OCI-LY7 (cell line): ENCODE measurements around the gene SLC5A10. TPM values are rescaled to one million over a fixed set of nuclear protein-coding genes. Genes with fewer than 3 reads are reported as not detected.

ENCODE experiments used
- BruUV-seq: library from RNA; stranded (reverse); fragments of 400-500 nt; replicated peaks from 2 replicates; lab custom pipeline; 2021; lab: Mats Ljungman, UMichigan
- CTCF ChIA-PET: fragments of 300-600 bp; sonication (Branson Sonifier 250); formaldehyde crosslinking; loops from one replicate; lab custom pipeline; 2022; ENCODE audit warnings: antibody characterized with exemption; ENCODE audit not compliant: unreplicated experiment; lab: Charles Lee
- POLR2A ChIA-PET: fragments of 300-600 bp; sonication (Branson Sonifier 250); formaldehyde crosslinking; loops from one replicate; lab custom pipeline; 2022; ENCODE audit warnings: antibody characterized with exemption; lab: Charles Lee
- DNase-seq: peaks from one replicate; pipeline ENCODE4 v3.0.0-alpha.2; 2015; ENCODE audit warnings: low spot score
- H2AFZ ChIP-seq: fragments of 200-600 bp; sonication (generic), shearing (Covaris generic); 2 replicates; pipeline ENCODE4 v1.6.1; 2014; ENCODE audit warnings: mild to moderate bottlenecking, antibody characterized with exemption, low read length, moderate library complexity
- H3K27ac ChIP-seq: fragments of 200-600 bp; sonication (generic); 2 replicates; pipeline ENCODE4 v1.5.1; 2014; ENCODE audit warnings: mixed run types, low read depth, mild to moderate bottlenecking, moderate library complexity, low read length, inconsistent platforms; ENCODE audit not compliant: poor library complexity, severe bottlenecking
- H3K36me3 ChIP-seq: fragments of 200-600 bp; sonication (generic); 2 replicates; pipeline ENCODE4 v1.6.1; 2014; ENCODE audit warnings: mild to moderate bottlenecking, antibody characterized with exemption, low read length, moderate library complexity, mixed read lengths; ENCODE audit not compliant: insufficient read depth
- H3K4me1 ChIP-seq: fragments of 200-600 bp; sonication (generic); 2 replicates; pipeline ENCODE4 v1.5.1; 2014; ENCODE audit warnings: mild to moderate bottlenecking, low read length; ENCODE audit not compliant: insufficient read depth, poor library complexity, severe bottlenecking
- H3K4me2 ChIP-seq: fragments of 200-600 bp; sonication (generic); 2 replicates; pipeline ENCODE4 v1.6.1; 2014; ENCODE audit warnings: mild to moderate bottlenecking, low read length
- H3K4me3 ChIP-seq: fragments of 200-600 bp; sonication (generic); 2 replicates; pipeline ENCODE4 v1.5.1; 2014; ENCODE audit warnings: mild to moderate bottlenecking, low read depth, low read length; ENCODE audit not compliant: poor library complexity, severe bottlenecking
- H3K79me2 ChIP-seq: fragments of 200-600 bp; sonication (generic); 2 replicates; pipeline ENCODE4 v1.6.1; 2016; ENCODE audit warnings: low read depth, mild to moderate bottlenecking, low read length, moderate library complexity, mixed read lengths; ENCODE audit not compliant: insufficient read depth
- H3K9me2 ChIP-seq: fragments of 200-600 bp; sonication (generic); 2 replicates; pipeline ENCODE4 v1.6.1; 2016; ENCODE audit warnings: mild to moderate bottlenecking, low read length, mixed read lengths; ENCODE audit not compliant: insufficient read depth
- H3K9me3 ChIP-seq: fragments of 200-600 bp; sonication (generic); 2 replicates; pipeline ENCODE4 v1.6.1; 2014; ENCODE audit warnings: mild to moderate bottlenecking, mixed run types, low read length, mixed read lengths
- H4K20me1 ChIP-seq: fragments of 200-600 bp; sonication (generic); 2 replicates; pipeline ENCODE4 v1.6.1; 2014; ENCODE audit warnings: mild to moderate bottlenecking, antibody characterized with exemption, low read length, moderate library complexity, mixed read lengths; ENCODE audit not compliant: insufficient read depth
- CTCF ChIP-seq: fragments of 200-600 bp; sonication (generic); conservative IDR thresholded peaks from 2 replicates; pipeline ENCODE4 v1.5.1; 2014; ENCODE audit warnings: mild to moderate bottlenecking, antibody characterized with exemption, low read length, moderate library complexity, mixed read lengths
- EZH2phosphoT487 ChIP-seq: fragments of 200-600 bp; sonication (generic); IDR thresholded peaks from 2 replicates; pipeline ENCODE4 v1.6.1; 2018; ENCODE audit warnings: low read depth, borderline replicate concordance, mild to moderate bottlenecking, mixed run types, antibody characterized with exemption, low read length, moderate library complexity, mixed read lengths
- intact Hi-C: fragments of 100-400 bp; cut with micrococcal nuclease; formaldehyde crosslinking; loops from one replicate; pipeline ENCODE4 v1.10.0; 2022; ENCODE audit not compliant: unreplicated experiment
- total RNA-seq, 2 experiments: library from RNA; depleted of rRNA in 1 of 2; stranded (reverse); fragments of >200 nt in 1 of 2; shearing (Covaris generic) in 1 of 2; gene quantifications; 2 replicates each; pipeline ENCODE4 v1.2.3, GENCODE V29; 2014 to 2022

Gene SLC5A10
- total RNA-seq, 2 experiments from 2014 or later: not detected

GRCh38 chr17:19009970-19010369, 58.0 kb downstream of the SLC5A10 start:
- Histone ChIP-seq H3K9me2 (no peaks in the 10 kb centered on the region), H3K36me3 (no peaks in the 10 kb centered on the region), H3K9me3 (peaks cover 6% of the 10 kb centered on the region; the same call in 1 of the 2 replicates), H4K20me1 (no peaks in the 10 kb centered on the region), H2AFZ (no peak overlapping the region), H3K4me2 (no peak overlapping the region), H3K4me1 (peaks cover 7% of the 10 kb centered on the region), H3K79me2 (no peaks in the 10 kb centered on the region), H3K4me3 (no peak overlapping the region), H3K27ac (no peak overlapping the region)
- intact Hi-C loops: loop anchor here (10.0 kb wide), 1 partner anchor 75 kb away; no protein-coding TSS in a partner anchor
- TF ChIP-seq CTCF (no peak), EZH2phosphoT487 (no peak)
- no TSS peak for BruUV-seq
- ChIA-PET CTCF (no interaction called here), POLR2A (no interaction called here)
- no peak for DNase-seq

- Histone ChIP-seq H3K27ac (no peak overlapping the region), H4K20me1 (no peaks in the 10 kb centered on the region), H3K36me3 (no peaks in the 10 kb centered on the region), H3K9me2 (no peaks in the 10 kb centered on the region), H3K79me2 (no peaks in the 10 kb centered on the region), H2AFZ (no peak overlapping the region), H3K4me2 (no peak overlapping the region), H3K4me1 (no peaks in the 10 kb centered on the region), H3K4me3 (no peak overlapping the region), H3K9me3 (peaks cover 6% of the 10 kb centered on the region; the same call in 1 of the 2 replicates)
- CTCF ChIA-PET: no interaction called here
- DNase-seq: no peak
- TF ChIP-seq CTCF (no peak), EZH2phosphoT487 (no peak)
- BruUV-seq: no TSS peak
- POLR2A ChIA-PET: no interaction called here
- intact Hi-C loops: no loop called here
These were observed 59.0 kb downstream of the SLC5A10 start for GRCh38 chr17:19010729-19011505.

- TF ChIP-seq EZH2phosphoT487 (no peak), CTCF (no peak)
- no peak overlapping the region for H3K27ac ChIP-seq
- intact Hi-C loops: no loop called here
- H3K36me3 ChIP-seq: no peaks in the 10 kb centered on the region
- no peaks in the 10 kb centered on the region for H3K9me2 ChIP-seq
- no peak for DNase-seq
- CTCF ChIA-PET: no interaction called here
- H3K9me3 ChIP-seq: peaks cover 4% of the 10 kb centered on the region; the same call in 1 of the 2 replicates
- H3K79me2 ChIP-seq: no peaks in the 10 kb centered on the region
- BruUV-seq: no TSS peak
- H4K20me1 ChIP-seq: no peaks in the 10 kb centered on the region
- H3K4me3 ChIP-seq: no peak overlapping the region
- H3K4me1 ChIP-seq: no peaks in the 10 kb centered on the region
- H2AFZ ChIP-seq: no peak overlapping the region
- H3K4me2 ChIP-seq: no peak overlapping the region
- POLR2A ChIA-PET: no interaction called here
These were observed 59.6 kb downstream of the SLC5A10 start for GRCh38 chr17:19011581-19011980.
